Measurements from ENCODE around the gene CIAO1. TPM values are rescaled to one million over a fixed set of nuclear protein-coding genes. Genes with fewer than 3 reads are reported as not detected.
"Not testable (repeated sequence)": the region's sequence is repeated elsewhere in the genome, so short reads cannot be mapped to it uniquely, and the experiment has no call there.

The CIAO1 gene
- total and polyA plus RNA-seq, 2 of the 13 experiments (the other 11 are each of a cell fraction or from before 2014, with no cell fraction given): 99.3 to 120 TPM

DNA sequence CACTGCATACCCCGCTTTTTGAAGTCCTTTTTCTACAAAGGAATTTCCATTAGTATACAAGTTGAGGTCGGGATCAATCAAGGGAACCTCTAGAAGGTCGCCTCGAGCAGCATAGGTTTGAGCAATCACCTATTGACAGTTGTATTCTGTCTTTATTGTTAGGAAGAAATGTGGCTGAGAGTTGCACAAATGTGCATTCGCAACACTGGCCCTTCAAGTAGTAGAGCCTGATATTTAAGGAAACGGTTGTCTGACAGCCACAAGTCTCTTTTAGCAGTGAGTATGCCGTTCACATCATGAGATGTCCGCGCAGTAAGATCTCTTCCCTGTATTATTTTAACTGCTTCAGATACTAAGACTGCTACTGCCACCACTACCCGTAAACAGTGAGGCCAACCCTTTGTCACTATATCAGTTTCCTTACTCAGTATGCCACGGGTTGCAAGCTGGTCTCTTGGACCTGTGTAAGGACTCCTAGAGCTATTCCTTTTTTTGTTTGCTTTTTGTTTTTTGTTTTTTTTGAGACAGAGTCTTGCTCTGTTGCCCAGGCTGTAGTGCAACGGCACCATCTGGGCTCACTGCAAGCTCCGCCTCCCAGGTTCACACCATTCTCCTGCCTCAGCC lies 47.4 kb upstream of the CIAO1 start (continued):
- TF ChIP-seq, protein P1, sequence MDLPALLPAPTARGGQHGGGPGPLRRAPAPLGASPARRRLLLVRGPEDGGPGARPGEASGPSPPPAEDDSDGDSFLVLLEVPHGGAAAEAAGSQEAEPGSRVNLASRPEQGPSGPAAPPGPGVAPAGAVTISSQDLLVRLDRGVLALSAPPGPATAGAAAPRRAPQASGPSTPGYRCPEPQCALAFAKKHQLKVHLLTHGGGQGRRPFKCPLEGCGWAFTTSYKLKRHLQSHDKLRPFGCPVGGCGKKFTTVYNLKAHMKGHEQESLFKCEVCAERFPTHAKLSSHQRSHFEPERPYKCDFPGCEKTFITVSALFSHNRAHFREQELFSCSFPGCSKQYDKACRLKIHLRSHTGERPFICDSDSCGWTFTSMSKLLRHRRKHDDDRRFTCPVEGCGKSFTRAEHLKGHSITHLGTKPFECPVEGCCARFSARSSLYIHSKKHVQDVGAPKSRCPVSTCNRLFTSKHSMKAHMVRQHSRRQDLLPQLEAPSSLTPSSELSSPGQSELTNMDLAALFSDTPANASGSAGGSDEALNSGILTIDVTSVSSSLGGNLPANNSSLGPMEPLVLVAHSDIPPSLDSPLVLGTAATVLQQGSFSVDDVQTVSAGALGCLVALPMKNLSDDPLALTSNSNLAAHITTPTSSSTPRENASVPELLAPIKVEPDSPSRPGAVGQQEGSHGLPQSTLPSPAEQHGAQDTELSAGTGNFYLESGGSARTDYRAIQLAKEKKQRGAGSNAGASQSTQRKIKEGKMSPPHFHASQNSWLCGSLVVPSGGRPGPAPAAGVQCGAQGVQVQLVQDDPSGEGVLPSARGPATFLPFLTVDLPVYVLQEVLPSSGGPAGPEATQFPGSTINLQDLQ (CRISPR knock-in tag; IDR thresholded peaks at IDR 0.05): no peak

DNA sequence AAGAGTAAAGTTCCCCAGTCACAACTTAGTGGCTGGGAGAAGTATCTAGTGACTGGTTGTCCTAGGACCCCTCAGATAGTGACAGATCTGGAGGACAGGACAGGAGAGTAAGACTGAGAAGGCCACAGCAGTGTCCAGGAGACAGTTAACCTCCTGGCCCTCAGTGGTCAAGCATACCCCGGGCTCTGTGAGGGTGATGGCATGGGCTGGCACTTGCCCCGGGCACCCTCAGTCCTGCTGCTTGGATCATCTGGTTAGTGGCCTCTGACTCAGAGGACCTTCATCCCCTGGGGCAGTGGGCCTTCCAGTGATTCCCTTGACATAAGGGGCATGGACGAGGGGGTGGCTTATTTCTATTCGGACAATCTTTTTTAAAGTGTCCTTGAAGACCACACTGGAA lies 46.1 kb upstream of the CIAO1 start:
- H3K4me3 ChIP-seq (replicated peaks in 1 of 3; ENCODE audit: insufficient read depth in 1 of 3, low read depth in 2 of 3, low read length in 3 of 3); H4K20me1 ChIP-seq (ENCODE audit: insufficient read depth, low read length); H3K9ac ChIP-seq (ENCODE audit: insufficient read depth, low read depth, low read length); DNase-seq (ENCODE audit: low spot score); H3K27me3 ChIP-seq (ENCODE audit: control insufficient read depth in 1 of 2, insufficient read depth in 2 of 2, low read length in 2 of 2); ATAC-seq; H3K79me2 ChIP-seq (ENCODE audit: insufficient read depth, low read length); POLR2A ChIA-PET; H2AFZ ChIP-seq (ENCODE audit: low read length); H3K4me1 ChIP-seq (ENCODE audit: insufficient read depth, low read length); CTCF ChIA-PET (ENCODE audit: low intra/inter-chr PET ratio, low total read pairs); H3K27ac ChIP-seq (ENCODE audit: extremely low read length, insufficient read depth, low read length); H3K9me3 ChIP-seq (ENCODE audit: low read length); H3K36me3 ChIP-seq (replicated peaks in 1 of 2; ENCODE audit: control insufficient read depth in 1 of 2, insufficient read depth in 2 of 2, low read length in 2 of 2); in situ Hi-C loops (cut with HindIII; ENCODE audit: extremely low pct_ligation_motif_present, low pct_unique_long_range_greater_than_20kb); FAIRE-seq; intact Hi-C loops (cut with micrococcal nuclease; ENCODE audit: unreplicated experiment); BruUV-seq (replicated peaks); H3K4me2 ChIP-seq (ENCODE audit: low read depth, low read length): not testable (repeated sequence)
- WGBS (ENCODE audit: low lambda C conversion rate): 95% methylated on average over 4 of the region's 4 CpGs

DNA sequence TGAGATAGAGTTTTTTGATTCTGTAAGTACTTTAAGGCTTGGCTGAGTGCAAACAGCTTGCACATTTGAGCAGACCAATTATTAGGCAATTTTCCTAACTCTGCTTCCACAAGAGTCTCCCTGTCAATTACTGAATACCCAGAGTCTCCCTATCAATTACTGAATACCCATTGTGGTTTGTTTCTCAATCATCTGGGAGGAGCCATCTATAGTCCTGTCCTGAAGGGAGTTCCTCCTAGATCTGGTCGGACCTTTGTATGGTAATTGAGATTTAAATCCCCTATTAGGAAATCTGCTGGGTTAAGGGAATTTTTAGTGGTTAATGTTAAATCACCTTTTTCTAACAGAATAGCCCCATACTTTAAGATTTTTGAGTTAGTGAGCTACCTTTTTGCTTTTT lies 44.9 kb upstream of the CIAO1 start:
- DNase-seq (ENCODE audit: low spot score); H3K9ac ChIP-seq (ENCODE audit: insufficient read depth, low read depth, low read length); H3K27ac ChIP-seq (ENCODE audit: extremely low read length, insufficient read depth, low read length); H3K27me3 ChIP-seq (ENCODE audit: control insufficient read depth in 1 of 2, insufficient read depth in 2 of 2, low read length in 2 of 2); in situ Hi-C loops (cut with HindIII; ENCODE audit: extremely low pct_ligation_motif_present, low pct_unique_long_range_greater_than_20kb); FAIRE-seq; H2AFZ ChIP-seq (ENCODE audit: low read length); H4K20me1 ChIP-seq (ENCODE audit: insufficient read depth, low read length); H3K9me3 ChIP-seq (ENCODE audit: low read length); H3K79me2 ChIP-seq (ENCODE audit: insufficient read depth, low read length); ATAC-seq; CTCF ChIA-PET (ENCODE audit: low intra/inter-chr PET ratio, low total read pairs); POLR2A ChIA-PET; H3K4me2 ChIP-seq (ENCODE audit: low read depth, low read length); intact Hi-C loops (cut with micrococcal nuclease; ENCODE audit: unreplicated experiment); BruUV-seq (replicated peaks); H3K4me1 ChIP-seq (ENCODE audit: insufficient read depth, low read length); H3K36me3 ChIP-seq (replicated peaks in 1 of 2; ENCODE audit: control insufficient read depth in 1 of 2, insufficient read depth in 2 of 2, low read length in 2 of 2); H3K4me3 ChIP-seq (replicated peaks in 1 of 3; ENCODE audit: insufficient read depth in 1 of 3, low read depth in 2 of 3, low read length in 3 of 3): not testable (repeated sequence)
- WGBS (ENCODE audit: low lambda C conversion rate): 89% methylated on average over 1 of the region's 1 CpG

Measured in HepG2 (cell line).